ENCODE data around the gene CPVL.

GRCh38 chr7:29158795-29159423 is 12.6 kb upstream of the CPVL start:
- TF ChIP-seq CTCF (IDR thresholded peaks at IDR 0.05) (no peak), EZH2 (IDR thresholded peaks at IDR 0.05; ENCODE audit: borderline replicate concordance, insufficient read depth, low read depth, low read length, poor library complexity, severe bottlenecking) (no peak)

Data from B cell (primary cell).